SU-DHL-6 (cell line): ENCODE measurements around the gene UPK2.

Experiments used
- CTCF ChIP-seq: fragments of 200-600 bp; sonication (generic); IDR thresholded peaks from one replicate; pipeline ENCODE4 v1.5.1; 2017; ENCODE audit warnings: antibody characterized with exemption, mild to moderate bottlenecking, low read length, moderate library complexity; ENCODE audit not compliant: insufficient read depth, poor library complexity, severe bottlenecking
- EZH2phosphoT487 ChIP-seq: fragments of 200-600 bp; sonication (generic), shearing (Covaris generic); conservative IDR thresholded peaks from 2 replicates; pipeline ENCODE4 v1.6.1; 2018; ENCODE audit warnings: mild to moderate bottlenecking, antibody characterized with exemption, low read length, moderate library complexity, mixed read lengths

- TF ChIP-seq EZH2phosphoT487, result no peak
- no peak for TF ChIP-seq CTCF
Observed at GRCh38 chr11:118998388-118998717, 42.3 kb downstream of the UPK2 start.
